ENCODE results near the gene TLK1. TPM values are rescaled to one million over a fixed set of nuclear protein-coding genes. Genes with fewer than 3 reads are reported as not detected.

Gene TLK1
- total and polyA plus RNA-seq, 9 of the 15 experiments (the other 6 are each of a cell fraction or from before 2014, with no cell fraction given), result 20.2 to 101 (median 40.5) TPM

DNA sequence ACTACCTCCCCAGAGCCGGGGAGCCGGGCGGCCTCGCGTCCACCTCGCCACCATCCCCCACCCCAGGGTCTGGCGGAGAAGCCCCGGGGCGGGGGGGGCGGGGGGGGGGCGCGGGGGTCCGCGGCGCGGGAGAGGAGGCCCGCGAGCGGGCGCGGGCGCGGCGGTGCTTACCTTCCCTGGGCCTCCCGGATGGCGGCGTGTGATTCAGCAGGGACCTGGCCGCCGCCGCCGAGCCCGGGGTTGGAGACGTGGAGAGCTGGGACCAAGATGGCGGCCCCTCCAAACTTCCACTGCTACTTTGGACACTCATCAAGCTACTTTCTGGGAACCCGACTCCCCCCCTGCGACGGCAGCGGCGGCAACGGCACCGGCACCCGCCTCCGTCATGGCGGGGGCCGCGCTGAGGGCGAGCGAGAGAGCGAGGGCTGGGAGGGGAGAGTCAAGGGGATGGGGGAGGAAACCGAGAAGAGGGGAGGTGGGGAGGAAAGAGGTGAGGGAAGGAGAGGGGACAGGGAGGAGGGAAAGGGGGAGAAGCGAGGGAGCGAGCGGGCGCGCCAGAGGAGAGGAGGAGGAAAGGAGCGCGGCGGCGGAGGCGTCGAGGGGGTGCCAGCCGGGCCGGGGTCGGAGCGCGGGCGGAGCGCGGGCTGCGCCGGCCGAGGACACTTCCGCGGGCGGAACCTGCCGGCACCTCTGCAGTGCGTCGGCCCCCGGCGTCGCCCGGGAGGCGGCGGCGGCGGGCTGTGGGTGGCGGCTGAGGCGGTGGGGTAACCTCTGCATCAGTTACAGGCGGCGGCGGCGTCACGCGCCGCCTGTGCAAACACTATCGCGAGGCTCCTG lies at the start of gene TLK1 (continued):
- TF ChIP-seq, protein P1, sequence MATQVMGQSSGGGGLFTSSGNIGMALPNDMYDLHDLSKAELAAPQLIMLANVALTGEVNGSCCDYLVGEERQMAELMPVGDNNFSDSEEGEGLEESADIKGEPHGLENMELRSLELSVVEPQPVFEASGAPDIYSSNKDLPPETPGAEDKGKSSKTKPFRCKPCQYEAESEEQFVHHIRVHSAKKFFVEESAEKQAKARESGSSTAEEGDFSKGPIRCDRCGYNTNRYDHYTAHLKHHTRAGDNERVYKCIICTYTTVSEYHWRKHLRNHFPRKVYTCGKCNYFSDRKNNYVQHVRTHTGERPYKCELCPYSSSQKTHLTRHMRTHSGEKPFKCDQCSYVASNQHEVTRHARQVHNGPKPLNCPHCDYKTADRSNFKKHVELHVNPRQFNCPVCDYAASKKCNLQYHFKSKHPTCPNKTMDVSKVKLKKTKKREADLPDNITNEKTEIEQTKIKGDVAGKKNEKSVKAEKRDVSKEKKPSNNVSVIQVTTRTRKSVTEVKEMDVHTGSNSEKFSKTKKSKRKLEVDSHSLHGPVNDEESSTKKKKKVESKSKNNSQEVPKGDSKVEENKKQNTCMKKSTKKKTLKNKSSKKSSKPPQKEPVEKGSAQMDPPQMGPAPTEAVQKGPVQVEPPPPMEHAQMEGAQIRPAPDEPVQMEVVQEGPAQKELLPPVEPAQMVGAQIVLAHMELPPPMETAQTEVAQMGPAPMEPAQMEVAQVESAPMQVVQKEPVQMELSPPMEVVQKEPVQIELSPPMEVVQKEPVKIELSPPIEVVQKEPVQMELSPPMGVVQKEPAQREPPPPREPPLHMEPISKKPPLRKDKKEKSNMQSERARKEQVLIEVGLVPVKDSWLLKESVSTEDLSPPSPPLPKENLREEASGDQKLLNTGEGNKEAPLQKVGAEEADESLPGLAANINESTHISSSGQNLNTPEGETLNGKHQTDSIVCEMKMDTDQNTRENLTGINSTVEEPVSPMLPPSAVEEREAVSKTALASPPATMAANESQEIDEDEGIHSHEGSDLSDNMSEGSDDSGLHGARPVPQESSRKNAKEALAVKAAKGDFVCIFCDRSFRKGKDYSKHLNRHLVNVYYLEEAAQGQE (IDR thresholded peaks at IDR 0.05; ENCODE audit: borderline replicate concordance), result peak; percentile 66
- TF ChIP-seq, protein P1 (CRISPR knock-in tag; IDR thresholded peaks at IDR 0.05; ENCODE audit: low read depth), result no peak
- no peak for TF ChIP-seq POLR3A (IDR thresholded peaks at IDR 0.05; ENCODE audit: borderline replicate concordance, extremely low read depth, insufficient read depth, insufficient read length)
- TF ChIP-seq ZNF561 (CRISPR knock-in tag; conservative IDR thresholded peaks at IDR 0.05), result no peak
- TF ChIP-seq, protein P2, sequence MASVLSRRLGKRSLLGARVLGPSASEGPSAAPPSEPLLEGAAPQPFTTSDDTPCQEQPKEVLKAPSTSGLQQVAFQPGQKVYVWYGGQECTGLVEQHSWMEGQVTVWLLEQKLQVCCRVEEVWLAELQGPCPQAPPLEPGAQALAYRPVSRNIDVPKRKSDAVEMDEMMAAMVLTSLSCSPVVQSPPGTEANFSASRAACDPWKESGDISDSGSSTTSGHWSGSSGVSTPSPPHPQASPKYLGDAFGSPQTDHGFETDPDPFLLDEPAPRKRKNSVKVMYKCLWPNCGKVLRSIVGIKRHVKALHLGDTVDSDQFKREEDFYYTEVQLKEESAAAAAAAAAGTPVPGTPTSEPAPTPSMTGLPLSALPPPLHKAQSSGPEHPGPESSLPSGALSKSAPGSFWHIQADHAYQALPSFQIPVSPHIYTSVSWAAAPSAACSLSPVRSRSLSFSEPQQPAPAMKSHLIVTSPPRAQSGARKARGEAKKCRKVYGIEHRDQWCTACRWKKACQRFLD (CRISPR knock-in tag; IDR thresholded peaks at IDR 0.05), result peak; percentile 79; the same call in 1 of the 2 replicates
- TF ChIP-seq, protein P3, sequence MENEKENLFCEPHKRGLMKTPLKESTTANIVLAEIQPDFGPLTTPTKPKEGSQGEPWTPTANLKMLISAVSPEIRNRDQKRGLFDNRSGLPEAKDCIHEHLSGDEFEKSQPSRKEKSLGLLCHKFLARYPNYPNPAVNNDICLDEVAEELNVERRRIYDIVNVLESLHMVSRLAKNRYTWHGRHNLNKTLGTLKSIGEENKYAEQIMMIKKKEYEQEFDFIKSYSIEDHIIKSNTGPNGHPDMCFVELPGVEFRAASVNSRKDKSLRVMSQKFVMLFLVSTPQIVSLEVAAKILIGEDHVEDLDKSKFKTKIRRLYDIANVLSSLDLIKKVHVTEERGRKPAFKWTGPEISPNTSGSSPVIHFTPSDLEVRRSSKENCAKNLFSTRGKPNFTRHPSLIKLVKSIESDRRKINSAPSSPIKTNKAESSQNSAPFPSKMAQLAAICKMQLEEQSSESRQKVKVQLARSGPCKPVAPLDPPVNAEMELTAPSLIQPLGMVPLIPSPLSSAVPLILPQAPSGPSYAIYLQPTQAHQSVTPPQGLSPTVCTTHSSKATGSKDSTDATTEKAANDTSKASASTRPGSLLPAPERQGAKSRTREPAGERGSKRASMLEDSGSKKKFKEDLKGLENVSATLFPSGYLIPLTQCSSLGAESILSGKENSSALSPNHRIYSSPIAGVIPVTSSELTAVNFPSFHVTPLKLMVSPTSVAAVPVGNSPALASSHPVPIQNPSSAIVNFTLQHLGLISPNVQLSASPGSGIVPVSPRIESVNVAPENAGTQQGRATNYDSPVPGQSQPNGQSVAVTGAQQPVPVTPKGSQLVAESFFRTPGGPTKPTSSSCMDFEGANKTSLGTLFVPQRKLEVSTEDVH (IDR thresholded peaks at IDR 0.05; ENCODE audit: low read depth, partially characterized antibody), result no peak
- TF ChIP-seq, protein P4, sequence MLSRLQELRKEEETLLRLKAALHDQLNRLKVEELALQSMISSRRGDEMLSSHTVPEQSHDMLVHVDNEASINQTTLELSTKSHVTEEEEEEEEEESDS (CRISPR knock-in tag; IDR thresholded peaks at IDR 0.05), result no peak
- no peak for TF ChIP-seq BMI1 (IDR thresholded peaks at IDR 0.05; ENCODE audit: low read length)
- TF ChIP-seq, protein P5, sequence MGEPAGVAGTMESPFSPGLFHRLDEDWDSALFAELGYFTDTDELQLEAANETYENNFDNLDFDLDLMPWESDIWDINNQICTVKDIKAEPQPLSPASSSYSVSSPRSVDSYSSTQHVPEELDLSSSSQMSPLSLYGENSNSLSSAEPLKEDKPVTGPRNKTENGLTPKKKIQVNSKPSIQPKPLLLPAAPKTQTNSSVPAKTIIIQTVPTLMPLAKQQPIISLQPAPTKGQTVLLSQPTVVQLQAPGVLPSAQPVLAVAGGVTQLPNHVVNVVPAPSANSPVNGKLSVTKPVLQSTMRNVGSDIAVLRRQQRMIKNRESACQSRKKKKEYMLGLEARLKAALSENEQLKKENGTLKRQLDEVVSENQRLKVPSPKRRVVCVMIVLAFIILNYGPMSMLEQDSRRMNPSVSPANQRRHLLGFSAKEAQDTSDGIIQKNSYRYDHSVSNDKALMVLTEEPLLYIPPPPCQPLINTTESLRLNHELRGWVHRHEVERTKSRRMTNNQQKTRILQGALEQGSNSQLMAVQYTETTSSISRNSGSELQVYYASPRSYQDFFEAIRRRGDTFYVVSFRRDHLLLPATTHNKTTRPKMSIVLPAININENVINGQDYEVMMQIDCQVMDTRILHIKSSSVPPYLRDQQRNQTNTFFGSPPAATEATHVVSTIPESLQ (CRISPR knock-in tag; IDR thresholded peaks at IDR 0.05), result no peak
- TF ChIP-seq YBX1 (IDR thresholded peaks at IDR 0.05), result no peak

Measured in K562 (cell line).